Stimulated activated CD4-positive, alpha-beta T cell treated with anti-CD3 and anti-CD28 coated beads, Interleukin-4, amount 100 ng/mL, for 24 hours (primary cell): ENCODE results near the gene UBA52.

Experiments
- DNase-seq: peaks from one replicate; pipeline ENCODE4 v3.0.0-alpha.2; 2020

UBA52 gene

DNA sequence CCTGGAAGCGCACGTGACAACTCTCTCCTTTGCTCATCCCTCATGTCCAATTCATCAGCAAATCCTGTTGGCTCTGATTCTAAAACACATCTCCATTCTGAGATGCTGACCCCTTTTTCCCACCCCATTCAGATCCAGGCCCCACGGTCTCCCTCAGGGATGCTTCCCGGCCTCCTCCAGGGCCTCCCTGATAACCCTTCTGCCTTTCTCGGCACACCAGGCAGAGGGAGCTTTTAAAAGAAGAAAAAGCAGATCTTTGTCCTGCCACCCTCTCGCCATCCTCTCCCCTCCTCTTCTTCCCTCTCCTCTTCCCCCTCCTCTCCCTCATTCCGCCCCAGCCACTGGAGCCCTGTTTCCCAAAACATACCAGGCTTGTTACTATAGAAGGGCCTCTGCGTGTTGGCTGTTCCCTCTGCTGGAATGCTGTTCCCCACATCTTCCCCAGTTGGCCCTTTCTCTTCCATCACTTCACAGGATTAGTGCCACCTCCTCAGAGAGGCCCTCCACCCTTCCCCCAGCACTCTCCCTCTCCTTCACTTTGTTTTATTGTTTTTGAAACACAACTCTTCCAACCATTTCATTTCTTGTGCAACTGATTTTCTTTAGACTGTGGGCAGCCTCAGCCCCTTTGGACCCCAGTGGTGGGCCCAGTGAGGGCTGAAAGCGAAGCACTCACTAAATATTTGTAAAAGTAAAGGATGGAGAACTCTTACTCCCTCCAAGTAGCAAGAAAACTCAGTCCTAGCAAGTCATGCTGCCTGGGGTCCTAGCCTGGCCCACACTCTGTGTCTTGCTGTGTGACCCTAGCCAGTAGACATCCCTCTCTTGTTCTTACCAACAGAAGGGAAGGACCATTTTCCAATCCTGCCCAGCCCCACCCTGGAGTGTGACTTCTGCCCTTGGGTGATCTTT is 37.4 kb downstream of the UBA52 start:
- DNase-seq, result no peak

DNA sequence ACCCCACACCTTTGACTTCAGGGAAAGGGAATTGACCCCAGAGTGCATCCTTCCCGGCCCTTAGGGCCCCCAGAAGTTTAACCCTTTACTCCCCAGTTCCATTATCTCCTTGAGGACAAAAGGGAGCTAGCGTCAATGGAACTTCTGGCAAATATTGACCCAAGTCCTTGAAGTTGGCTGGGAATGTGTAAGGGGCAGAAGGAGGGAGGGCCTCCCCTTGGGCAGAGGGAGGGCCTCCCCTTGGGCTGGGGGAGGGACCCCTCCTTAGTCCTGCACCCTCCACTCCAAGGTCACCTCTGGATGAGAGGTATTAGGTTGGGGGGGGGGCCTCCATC is 38.0 kb downstream of the UBA52 start:
- no peak for DNase-seq

DNA sequence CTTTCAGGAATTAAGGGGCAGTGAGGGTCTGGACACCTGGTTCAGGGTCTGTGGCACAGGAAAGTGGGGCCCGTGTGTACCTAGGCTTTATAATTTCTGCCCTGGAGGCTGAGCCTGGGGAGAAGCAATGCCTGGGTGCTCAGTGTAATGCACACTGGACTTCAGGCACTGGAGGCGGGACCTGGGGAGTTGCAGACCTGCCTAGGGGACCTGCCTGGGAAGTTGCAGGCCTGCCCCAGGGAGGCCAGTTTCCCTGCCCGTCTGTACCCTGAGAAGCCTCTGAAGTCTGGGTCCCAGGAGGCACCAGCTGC is 38.5 kb downstream of the UBA52 start:
- no peak for DNase-seq

DNA sequence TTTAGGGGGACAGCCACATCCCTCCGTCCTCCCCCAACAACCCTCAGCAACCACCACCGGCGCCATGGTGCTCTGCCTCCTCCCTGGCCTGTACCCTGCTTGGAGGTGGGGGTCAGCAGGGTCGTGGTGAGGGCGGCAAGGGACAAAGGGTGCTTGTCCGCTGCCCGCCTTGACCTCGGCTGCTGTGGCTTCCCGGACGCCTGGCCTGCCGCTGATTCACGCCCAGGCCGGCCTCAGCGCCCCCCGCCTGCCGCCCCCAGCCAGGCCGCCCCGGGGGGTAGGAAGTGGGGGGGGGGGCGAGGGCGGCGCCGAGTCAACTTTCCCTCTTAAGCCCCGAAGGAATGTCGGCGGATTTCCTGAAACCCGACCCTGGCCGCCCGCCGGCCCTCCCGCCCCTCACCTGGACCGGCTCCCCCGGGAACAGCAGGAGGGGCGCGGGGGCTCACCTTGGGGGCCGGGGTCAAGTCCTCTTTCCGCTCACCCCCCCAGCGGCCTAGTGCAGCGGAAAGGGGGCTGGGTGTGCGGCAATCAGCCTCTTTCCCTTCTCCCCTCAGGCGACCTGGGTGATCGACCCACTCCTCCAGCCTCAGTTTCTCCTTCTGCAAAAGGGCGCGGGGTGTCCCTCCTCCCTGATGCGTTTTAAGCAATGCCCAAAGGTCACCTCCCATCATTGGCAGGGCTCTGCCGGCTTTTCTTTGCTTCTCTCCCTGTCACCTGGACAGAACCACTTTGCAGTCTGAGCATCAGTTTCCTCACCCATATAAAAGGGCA is 39.1 kb downstream of the UBA52 start:
- DNase-seq, result no peak

DNA sequence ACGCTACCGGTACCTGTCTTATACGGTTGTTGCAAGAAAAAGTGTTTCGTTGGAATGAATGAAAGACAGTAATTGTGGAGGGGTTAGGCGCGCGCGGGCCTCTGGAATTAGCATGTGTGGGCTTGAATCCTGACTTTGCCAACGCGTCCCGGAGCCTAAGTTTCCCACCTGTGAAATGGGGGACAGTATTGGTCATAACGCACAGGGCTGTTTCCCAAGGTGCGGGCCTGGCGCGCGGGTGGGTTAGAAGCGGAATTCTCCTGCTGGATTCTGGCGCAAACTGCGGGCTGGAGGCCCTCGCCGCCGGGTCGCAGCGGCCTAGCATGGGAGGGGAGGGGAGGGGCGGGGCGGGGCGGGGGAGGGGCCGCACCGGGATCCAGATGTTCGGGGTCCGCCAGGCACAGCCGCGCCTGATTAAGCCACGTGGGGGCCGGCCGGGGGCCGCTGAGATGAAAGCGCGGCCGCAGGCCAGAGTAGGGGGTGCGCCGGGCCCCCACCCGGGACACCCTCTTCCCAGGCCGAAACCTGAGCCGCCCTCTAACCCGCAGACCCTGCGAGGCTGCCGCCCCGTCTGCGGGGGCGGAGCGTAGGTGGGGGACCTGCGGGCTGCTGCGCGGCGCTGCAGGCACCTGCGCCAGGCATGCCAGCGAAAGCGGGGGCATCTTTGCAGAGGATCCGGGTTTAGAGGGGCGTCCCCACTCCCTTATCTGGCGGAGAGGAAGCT is 39.8 kb downstream of the UBA52 start:
- no peak for DNase-seq

DNA sequence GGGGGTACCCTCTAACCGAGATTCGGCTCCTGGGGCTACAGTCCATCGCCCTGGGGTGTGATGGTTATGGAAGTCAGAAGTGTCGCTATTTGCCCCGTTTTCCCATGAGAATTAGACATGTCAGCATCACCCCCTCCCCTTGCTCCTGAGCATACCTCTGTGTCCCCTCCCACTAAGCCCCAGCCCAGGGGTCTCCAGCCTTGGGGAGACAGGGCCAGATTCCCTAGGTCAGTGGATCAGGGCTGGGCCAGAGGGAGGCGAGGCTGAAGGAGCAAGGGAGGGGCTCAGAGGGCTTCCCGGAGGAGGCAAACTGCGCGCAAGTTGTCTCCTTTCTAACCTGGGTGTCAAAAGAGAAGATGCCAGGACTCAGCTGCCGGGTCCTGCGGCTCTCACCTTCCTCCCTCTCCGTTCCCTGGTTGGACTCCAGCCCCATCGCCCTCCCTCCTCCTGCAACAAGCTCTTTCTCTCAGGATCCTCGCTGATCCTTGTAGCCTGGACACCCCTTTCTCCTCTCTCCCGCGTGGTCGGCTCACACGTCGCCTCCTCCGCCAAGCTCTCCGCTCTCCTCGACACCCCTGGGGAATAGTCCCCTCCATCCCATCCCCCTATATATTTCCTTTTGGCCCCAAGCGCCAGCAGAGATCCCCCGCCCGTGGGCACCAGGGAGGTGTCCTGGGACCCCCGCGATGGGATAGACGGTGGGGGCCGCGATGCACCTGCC is 40.6 kb downstream of the UBA52 start:
- no peak for DNase-seq

DNA sequence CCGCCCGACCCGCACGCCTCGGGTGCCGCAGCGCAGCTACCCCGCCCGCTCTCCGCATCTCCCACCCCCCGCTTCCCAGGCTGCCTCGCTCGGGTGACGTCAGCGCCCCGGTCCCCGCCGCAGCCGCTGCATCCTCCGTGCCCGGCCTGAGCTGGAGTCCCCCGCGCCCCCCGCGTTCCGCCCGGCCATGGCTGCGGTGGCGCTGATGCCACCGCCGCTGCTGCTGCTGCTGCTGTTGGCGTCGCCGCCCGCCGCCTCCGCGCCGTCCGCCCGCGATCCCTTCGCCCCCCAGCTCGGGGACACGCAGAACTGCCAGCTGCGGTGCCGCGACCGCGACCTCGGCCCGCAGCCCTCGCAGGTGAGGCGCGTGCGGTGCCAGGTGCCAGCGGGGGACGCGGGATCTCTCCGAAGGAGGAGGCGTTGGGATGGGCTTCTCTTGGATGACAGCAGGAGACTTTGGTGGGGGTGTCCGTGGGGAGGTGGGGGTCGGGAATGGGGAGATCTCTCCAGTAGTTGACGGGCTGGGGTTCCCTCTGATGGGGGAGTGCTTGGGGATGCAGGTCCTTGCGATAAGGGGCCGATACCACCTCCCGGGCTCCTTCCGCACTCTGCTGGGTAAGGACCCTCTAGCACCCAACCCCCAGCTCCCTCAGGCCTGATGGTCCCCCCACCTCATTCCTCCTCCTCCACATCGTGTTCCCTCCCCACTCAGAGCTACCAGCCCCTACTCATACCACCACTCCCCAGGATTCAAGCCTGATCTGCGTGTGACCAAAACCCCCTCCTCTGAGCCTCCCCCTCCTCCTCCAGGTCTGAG is 41.3 kb downstream of the UBA52 start, which contains the start of gene TMEM59L:
Gene TMEM59L, plus strand, starts transcription at position 99 of the 817 bp plus-strand sequence. Its CDS starts 89 bp downstream, at position 188.
- no peak for DNase-seq

DNA sequence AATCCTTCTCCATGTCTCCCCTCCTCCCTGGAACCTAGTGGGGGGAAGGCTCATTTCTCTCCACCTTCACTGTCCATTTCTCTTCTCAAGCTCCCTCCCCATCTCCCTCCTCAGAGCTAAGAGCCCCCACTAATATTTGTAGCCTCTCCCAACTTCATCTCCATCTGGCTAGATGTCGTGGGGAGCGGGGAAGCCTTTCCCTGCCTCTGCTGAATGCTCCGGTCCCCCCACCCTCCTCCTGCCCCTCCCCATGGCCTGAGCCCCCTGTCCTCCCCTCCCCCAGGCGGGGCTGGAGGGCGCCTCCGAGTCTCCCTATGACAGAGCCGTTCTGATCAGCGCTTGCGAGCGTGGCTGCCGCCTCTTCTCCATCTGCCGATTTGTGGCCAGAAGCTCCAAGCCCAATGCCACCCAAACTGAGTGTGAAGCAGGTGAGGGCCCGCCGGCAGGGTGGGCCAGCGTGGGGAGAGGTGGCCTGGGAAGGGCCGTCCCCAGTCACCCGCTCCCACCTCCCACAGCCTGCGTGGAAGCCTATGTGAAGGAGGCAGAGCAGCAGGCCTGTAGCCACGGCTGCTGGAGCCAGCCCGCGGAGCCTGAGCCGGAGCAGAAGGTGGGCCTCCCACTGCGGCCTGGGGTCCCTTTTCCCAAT is 42.1 kb downstream of the UBA52 start:
- DNase-seq, result no peak

DNA sequence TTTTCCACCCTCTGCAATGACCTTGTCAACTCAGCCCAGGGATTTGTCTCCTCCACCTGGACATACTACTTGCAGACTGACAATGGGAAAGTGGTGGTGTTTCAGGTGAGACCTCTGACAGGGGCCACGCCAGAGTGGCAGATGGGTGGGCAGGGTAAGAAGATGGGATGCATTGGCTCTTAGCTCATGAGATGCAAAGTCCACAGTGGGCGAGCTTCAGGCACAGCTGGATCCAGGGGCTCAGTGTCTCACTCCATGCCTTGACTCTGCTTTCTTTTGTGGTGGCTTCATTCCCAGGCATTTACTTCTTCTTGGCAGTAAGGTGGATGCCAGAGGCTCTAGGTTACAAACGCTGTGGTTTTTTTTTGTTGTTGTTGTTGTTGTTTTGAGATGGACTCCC is 44.4 kb downstream of the UBA52 start:
- no peak for DNase-seq

DNA sequence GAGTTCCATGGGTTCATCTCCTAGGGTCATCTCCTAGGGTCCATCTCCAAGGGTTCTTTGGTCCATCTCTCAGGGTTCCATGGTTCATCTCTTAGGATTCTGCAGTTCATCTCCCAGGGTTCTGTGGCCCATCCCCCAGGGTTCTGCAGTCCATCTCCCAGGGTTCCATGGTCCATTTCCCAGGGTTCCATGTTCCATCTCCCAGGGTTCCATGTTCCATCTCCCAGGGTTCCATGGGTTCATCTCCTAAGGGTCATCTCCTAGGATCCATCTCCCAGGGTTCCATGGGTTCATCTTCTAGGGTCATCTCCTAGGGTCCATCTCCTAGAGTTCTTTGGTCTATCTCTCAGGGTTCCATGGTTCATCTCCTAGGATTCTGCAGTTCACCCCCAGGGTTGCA is 45.9 kb downstream of the UBA52 start:
- no peak for DNase-seq

DNA sequence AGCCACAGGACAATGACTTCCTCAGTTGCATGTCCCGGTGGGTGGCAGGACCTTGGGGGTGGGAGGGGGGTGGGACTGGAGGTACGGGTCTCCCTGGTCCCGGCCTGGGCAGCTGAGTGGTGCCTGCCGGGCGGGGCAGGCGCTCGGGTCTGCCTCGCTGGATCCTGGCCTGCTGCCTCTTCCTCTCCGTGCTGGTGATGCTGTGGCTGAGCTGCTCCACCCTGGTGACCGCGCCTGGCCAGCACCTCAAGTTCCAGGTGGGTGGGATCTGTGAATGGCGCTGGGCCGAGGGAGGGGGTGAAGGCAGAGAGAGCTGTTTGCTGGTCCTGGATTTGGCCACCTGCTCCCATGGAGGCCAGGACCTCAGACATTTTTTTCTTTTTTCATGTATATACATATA is 46.6 kb downstream of the UBA52 start:
- no peak for DNase-seq

DNA sequence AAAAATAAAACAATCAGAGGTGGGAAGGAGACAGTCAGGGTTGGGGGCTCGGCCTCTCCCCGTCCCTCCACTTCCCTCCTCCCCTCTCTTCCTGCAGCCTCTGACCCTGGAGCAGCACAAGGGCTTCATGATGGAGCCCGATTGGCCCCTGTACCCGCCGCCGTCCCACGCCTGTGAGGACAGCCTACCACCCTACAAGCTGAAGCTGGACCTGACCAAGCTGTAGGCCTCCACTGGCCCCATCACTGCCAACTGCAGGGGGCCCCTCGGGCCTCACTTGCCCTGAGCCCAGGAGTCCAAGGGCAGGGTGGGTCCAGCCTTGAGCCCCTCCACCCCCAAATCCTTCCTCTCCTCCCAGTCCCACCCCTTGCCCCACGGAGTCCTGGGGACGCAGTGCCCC is 48.7 kb downstream of the UBA52 start:
- DNase-seq, result no peak

DNA sequence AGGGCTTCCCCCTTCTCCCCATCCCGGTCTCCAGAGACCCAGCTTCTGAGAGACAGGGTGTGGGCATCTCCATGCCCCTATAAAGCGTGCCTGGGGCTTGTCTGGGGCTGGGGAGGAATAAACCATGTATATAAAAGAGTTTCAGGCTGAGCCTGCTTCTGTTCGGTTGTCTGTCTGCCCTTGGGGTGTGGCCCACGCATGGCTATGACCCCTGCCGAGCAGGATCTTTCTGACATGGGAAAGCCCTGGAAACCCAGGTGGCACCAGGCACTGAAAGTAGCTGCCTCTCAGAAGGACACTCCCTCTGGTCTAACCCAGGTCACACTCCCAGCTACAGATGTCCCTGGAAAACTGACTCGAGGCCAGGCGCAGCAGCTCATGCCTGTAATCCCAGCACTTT is 49.2 kb downstream of the UBA52 start:
- no peak for DNase-seq

DNA sequence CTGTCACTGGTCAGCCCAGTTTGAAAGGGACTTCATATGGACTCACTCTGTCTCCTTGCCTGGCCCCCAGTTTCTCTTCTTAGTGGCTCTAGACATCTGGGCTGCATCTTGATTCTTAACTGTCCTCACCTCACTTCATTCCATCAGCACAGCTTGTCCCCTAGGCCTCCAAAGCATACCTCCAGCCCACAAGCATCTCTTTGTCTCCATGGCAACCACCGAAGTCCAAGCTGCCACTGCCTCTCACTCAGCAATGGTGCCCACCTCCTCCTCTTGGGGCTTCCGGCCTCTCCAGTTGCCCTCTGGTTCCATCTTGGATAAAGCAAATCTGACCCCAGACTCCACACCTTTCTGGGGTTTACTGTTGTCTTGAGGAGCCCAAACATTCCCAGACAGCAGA is 55.2 kb downstream of the UBA52 start:
- no peak for DNase-seq
